MCF 10A (cell line): ENCODE data around the gene CCDC88C. TPM values are rescaled to one million over a fixed set of nuclear protein-coding genes. Genes with fewer than 3 reads are reported as not detected.

Source experiments
- BruUV-seq: library from RNA; stranded (reverse); fragments of 400-500 nt; replicated peaks from 2 replicates; lab custom pipeline; 2021; lab: Mats Ljungman, UMichigan
- CTCF ChIA-PET: fragments of 300-600 bp; sonication (Branson Sonifier 250); formaldehyde crosslinking; extraction: SDS; loops from one replicate; lab custom pipeline; 2021; ENCODE audit warnings: antibody characterized with exemption, inconsistent platforms; lab: Yijun Ruan, JAX
- POLR2A ChIA-PET: fragments of 300-600, 350-650 bp; sonication (Branson Sonifier 250); formaldehyde crosslinking; extraction: SDS; loops from one replicate; lab custom pipeline; 2020; ENCODE audit warnings: antibody characterized with exemption, inconsistent platforms; lab: Yijun Ruan, JAX
- DNase-seq: peaks from one replicate; pipeline ENCODE4 v3.0.0-alpha.2; 2018; ENCODE audit not compliant: unreplicated experiment
- H3K27ac Mint-ChIP-seq: one replicate; pipeline ENCODE4 v1.8.0; 2022; ENCODE audit warnings: mild to moderate bottlenecking, low read depth, mixed read lengths; ENCODE audit not compliant: unreplicated experiment
- H3K27me3 Mint-ChIP-seq: one replicate; pipeline ENCODE4 v1.8.0; 2022; ENCODE audit warnings: mixed read lengths; ENCODE audit not compliant: insufficient read depth, unreplicated experiment
- H3K36me3 Mint-ChIP-seq: one replicate; pipeline ENCODE4 v1.8.0; 2022; ENCODE audit warnings: mild to moderate bottlenecking, moderate library complexity, mixed read lengths; ENCODE audit not compliant: insufficient read depth, unreplicated experiment
- H3K4me1 Mint-ChIP-seq: one replicate; pipeline ENCODE4 v1.8.0; 2022; ENCODE audit warnings: mixed read lengths; ENCODE audit not compliant: insufficient read depth, unreplicated experiment
- H3K4me3 Mint-ChIP-seq: one replicate; pipeline ENCODE4 v1.8.0; 2022; ENCODE audit warnings: mild to moderate bottlenecking, moderate library complexity, mixed read lengths; ENCODE audit not compliant: unreplicated experiment
- H3K9me3 Mint-ChIP-seq: one replicate; pipeline ENCODE4 v1.8.0; 2022; ENCODE audit warnings: mixed read lengths; ENCODE audit not compliant: unreplicated experiment
- intact Hi-C: fragments of 100-400 bp; cut with micrococcal nuclease; formaldehyde crosslinking; loops from 2 replicates; pipeline ENCODE4 v1.14.1; 2022
- total RNA-seq: library from RNA; stranded (reverse); gene quantifications from 2 replicates; pipeline ENCODE4 v1.2.3, GENCODE V29; 2022
- TF ChIP-seq, protein P1 (sequence below): fragments of 200-600 bp; IDR thresholded peaks from one replicate; pipeline ENCODE4 v1.8.0; 2022; ENCODE audit warnings: antibody characterized with exemption, mild to moderate bottlenecking; ENCODE audit not compliant: unreplicated experiment

The CCDC88C gene
- total RNA-seq, 1 experiment from 2014 or later, result 19.7 TPM

- H3K9me3 Mint-ChIP-seq, result no peaks in the 10 kb centered on the region
These were observed 153.2 kb downstream of the CCDC88C start for GRCh38 chr14:91264151-91265150.

DNA sequence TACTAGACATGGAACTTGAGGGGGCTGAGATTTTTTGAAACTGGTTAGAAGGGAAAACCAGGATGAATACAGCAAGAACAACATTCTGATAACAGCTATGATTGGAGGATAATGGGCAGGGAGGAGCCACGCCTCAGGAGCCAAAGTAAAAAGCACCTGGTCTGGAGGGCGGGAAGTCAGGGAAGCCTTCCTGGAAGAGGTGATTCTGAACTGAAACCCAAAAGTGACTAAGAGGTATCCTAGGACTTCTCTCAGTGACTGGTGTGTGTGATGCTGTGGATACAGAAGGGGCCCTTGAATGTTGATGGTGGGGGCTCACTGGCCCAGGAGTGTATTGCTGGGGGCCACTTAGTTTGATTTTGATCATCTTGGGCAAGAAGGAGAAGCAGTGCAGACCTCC, 154.3 kb downstream of the CCDC88C start:
- TF ChIP-seq, protein P1, sequence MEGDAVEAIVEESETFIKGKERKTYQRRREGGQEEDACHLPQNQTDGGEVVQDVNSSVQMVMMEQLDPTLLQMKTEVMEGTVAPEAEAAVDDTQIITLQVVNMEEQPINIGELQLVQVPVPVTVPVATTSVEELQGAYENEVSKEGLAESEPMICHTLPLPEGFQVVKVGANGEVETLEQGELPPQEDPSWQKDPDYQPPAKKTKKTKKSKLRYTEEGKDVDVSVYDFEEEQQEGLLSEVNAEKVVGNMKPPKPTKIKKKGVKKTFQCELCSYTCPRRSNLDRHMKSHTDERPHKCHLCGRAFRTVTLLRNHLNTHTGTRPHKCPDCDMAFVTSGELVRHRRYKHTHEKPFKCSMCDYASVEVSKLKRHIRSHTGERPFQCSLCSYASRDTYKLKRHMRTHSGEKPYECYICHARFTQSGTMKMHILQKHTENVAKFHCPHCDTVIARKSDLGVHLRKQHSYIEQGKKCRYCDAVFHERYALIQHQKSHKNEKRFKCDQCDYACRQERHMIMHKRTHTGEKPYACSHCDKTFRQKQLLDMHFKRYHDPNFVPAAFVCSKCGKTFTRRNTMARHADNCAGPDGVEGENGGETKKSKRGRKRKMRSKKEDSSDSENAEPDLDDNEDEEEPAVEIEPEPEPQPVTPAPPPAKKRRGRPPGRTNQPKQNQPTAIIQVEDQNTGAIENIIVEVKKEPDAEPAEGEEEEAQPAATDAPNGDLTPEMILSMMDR, result no peak
- no peak for DNase-seq
- no peak overlapping the region for H3K27ac Mint-ChIP-seq
- CTCF ChIA-PET, result interaction anchor here (1.5 kb wide), 1 partner anchor 360 kb away, joined by 3 read pairs; no protein-coding TSS in a partner anchor
- POLR2A ChIA-PET, result interaction anchor here (0.9 to 1.2 kb wide), 2 partner anchors 14 to 20 kb away, joined by 3 read pairs; no protein-coding TSS in a partner anchor
- H3K4me3 Mint-ChIP-seq, result no peak overlapping the region
- intact Hi-C loops, result no loop called here
- H3K9me3 Mint-ChIP-seq, result no peaks in the 10 kb centered on the region
- no peaks in the 10 kb centered on the region for H3K36me3 Mint-ChIP-seq
- H3K4me1 Mint-ChIP-seq, result peaks cover 16% of the 10 kb centered on the region
- no peaks in the 10 kb centered on the region for H3K27me3 Mint-ChIP-seq
- BruUV-seq, result no TSS peak

More at GRCh38 chr14:91264151-91265150, 153.2 kb downstream of the CCDC88C start:
- BruUV-seq, result no TSS peak
- Mint-ChIP-seq H3K4me1 (peaks cover 10% of the 10 kb centered on the region), H3K27me3 (no peaks in the 10 kb centered on the region), H3K4me3 (no peak overlapping the region), H3K27ac (no peak overlapping the region), H3K36me3 (no peaks in the 10 kb centered on the region)
- no peak for DNase-seq
- intact Hi-C loops, result no loop called here
- ChIA-PET POLR2A (interaction anchor here (0.9 to 1.2 kb wide), 3 partner anchors 21 to 107 kb away, joined by 3 read pairs; no protein-coding TSS in a partner anchor), CTCF (interaction anchor here (0.6 to 1.2 kb wide), 5 partner anchors 41 to 478 kb away, joined by 3 to 4 read pairs (median 3); no protein-coding TSS in a partner anchor)
- TF ChIP-seq, protein P1, result no peak

DNA sequence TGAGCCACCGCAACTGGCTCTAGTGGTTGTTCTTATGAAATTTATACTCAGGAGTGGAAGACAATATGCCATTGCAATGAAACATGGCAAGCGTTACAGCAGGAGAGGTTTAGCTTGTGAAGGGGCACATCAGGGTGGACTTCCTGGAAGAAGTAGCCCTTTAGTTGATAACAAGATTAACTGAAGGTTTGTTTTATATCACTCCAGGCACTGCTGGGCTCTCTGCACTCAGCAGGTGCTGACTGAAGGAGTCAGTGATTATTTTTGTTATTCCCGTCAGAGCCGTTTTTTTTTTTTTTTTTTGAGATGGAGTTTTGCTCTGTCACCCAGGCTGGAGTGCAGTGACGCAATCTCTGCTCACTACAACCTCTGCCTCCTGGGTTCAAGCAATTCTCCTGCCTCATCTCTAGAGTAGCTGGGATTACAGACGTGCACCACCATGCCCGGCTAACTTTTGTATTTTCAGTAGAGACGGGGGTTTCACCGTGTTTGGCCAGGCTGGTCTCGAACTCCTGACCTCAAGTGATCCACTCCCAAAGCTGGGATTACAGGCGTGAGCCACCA, 155.6 kb downstream of the CCDC88C start:
- POLR2A ChIA-PET, result no interaction called here
- no TSS peak for BruUV-seq
- H3K4me3 Mint-ChIP-seq, result no peak overlapping the region
- intact Hi-C loops, result no loop called here
- H3K4me1 Mint-ChIP-seq, result peaks cover 28% of the 10 kb centered on the region
- H3K27ac Mint-ChIP-seq, result no peak overlapping the region
- TF ChIP-seq, protein P1, result no peak
- H3K36me3 Mint-ChIP-seq, result no peaks in the 10 kb centered on the region
- no peak for DNase-seq
- CTCF ChIA-PET, result interaction anchor here (1.5 kb wide), 1 partner anchor 359 kb away, joined by 3 read pairs; no protein-coding TSS in a partner anchor
- no peaks in the 10 kb centered on the region for H3K27me3 Mint-ChIP-seq
- no peaks in the 10 kb centered on the region for H3K9me3 Mint-ChIP-seq

DNA sequence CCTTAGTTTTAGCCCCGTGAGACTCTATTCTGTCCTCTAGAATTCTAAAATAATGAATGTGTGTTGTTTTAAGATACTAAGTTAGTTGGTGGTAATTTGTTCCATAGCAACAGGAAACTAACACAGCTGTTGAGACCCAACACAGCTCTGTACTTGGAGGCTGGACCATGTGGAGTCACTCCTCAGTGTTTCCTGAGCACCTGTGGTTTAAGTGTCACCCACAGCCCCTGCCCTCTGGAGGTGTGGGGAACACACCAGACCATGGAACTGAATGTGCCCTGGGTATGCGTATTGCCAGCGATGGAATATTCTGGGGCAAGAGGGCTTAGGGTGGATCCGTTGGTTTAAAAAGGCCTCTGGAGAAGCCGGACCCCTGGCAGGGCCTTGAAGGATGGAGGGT, 156.5 kb downstream of the CCDC88C start:
- TF ChIP-seq, protein P1, result no peak
- H3K27ac Mint-ChIP-seq, result peak overlapping the region; percentile 46
- H3K9me3 Mint-ChIP-seq, result no peaks in the 10 kb centered on the region
- no TSS peak for BruUV-seq
- no peak for DNase-seq
- POLR2A ChIA-PET, result no interaction called here
- no peak overlapping the region for H3K4me3 Mint-ChIP-seq
- intact Hi-C loops, result no loop called here
- H3K27me3 Mint-ChIP-seq, result no peaks in the 10 kb centered on the region
- H3K36me3 Mint-ChIP-seq, result no peaks in the 10 kb centered on the region
- CTCF ChIA-PET, result no interaction called here
- peaks cover 30% of the 10 kb centered on the region for H3K4me1 Mint-ChIP-seq
